Urinary bladder (tissue), 4 donors: Measurements from ENCODE around the gene BBIP1. TPM values are rescaled to one million over a fixed set of nuclear protein-coding genes. Genes with fewer than 3 reads are reported as not detected.

Source experiments
- DNase-seq: peaks from one replicate; pipeline ENCODE4 v3.0.0-alpha.2; 2015; ENCODE audit errors: extremely low spot score
- H3K27ac ChIP-seq: one replicate; pipeline ENCODE4 v1.5.1; 2013; ENCODE audit warnings: low read depth, mild to moderate bottlenecking, moderate library complexity
- H3K36me3 ChIP-seq: one replicate; pipeline ENCODE4 v1.6.1; 2013; ENCODE audit warnings: mild to moderate bottlenecking, moderate library complexity; ENCODE audit not compliant: insufficient read depth
- H3K4me1 ChIP-seq: one replicate; pipeline ENCODE4 v1.6.1; 2013; ENCODE audit warnings: mild to moderate bottlenecking, moderate library complexity; ENCODE audit not compliant: insufficient read depth
- H3K4me3 ChIP-seq: one replicate; pipeline ENCODE4 v1.5.1; 2013; ENCODE audit warnings: low read depth, low read length
- WGBS: extraction: QIAGEN DNeasy Blood & Tissue Kit; methylation state at CpG from one replicate; pipeline ENCODE4 v1.1.7; 2013; 5-methylcytosine and 5-hydroxymethylcytosine counted together
- polyA plus RNA-seq: library from polyadenylated mRNA; stranded (reverse); fragments of 200-250 nt; gene quantifications from one replicate; pipeline ENCODE4 v1.2.3, GENCODE V29; 2013
- total RNA-seq: library from RNA; depleted of rRNA; stranded (reverse); fragments of >200 nt; gene quantifications from one replicate; pipeline ENCODE4 v1.2.3, GENCODE V29; 2014
- donor health status: healthy with polysubstance abuse.
- donor health status: healthy.

BBIP1 gene
- total and polyA plus RNA-seq, 2 donors = 28.7 to 57.9 TPM

- Histone ChIP-seq H3K27ac (peak overlapping the region; percentile 32), H3K36me3 (no peaks in the 10 kb centered on the region), H3K4me3 (no peak overlapping the region), H3K4me1 (no peaks in the 10 kb centered on the region)
- no peak for DNase-seq
- 15% methylated on average over 1 of the region's 1 CpG for WGBS
Measured at GRCh38 chr10:110859973-110860376, 59.0 kb downstream of the BBIP1 start.

- Histone ChIP-seq H3K36me3 (no peaks in the 10 kb centered on the region), H3K4me1 (no peaks in the 10 kb centered on the region), H3K4me3 (no peak overlapping the region), H3K27ac (peak overlapping the region; percentile 68)
- 74% methylated on average over 6 of the region's 6 CpGs for WGBS
- DNase-seq = no peak
Measured at GRCh38 chr10:110859206-110859972, 59.6 kb downstream of the BBIP1 start.

GRCh38 chr10:110858297-110858934, 60.6 kb downstream of the BBIP1 start:
- no peaks in the 10 kb centered on the region for H3K4me1 ChIP-seq
- WGBS = 25% methylated on average over 1 of the region's 1 CpG
- no peak overlapping the region for H3K27ac ChIP-seq
- no peak for DNase-seq
- H3K4me3 ChIP-seq = no peak overlapping the region
- H3K36me3 ChIP-seq = no peaks in the 10 kb centered on the region

GRCh38 chr10:110857265-110858171, 61.5 kb downstream of the BBIP1 start:
- Histone ChIP-seq H3K4me3 (no peak overlapping the region), H3K4me1 (no peaks in the 10 kb centered on the region), H3K27ac (peak overlapping the region; percentile 70), H3K36me3 (no peaks in the 10 kb centered on the region)
- DNase-seq = peak; percentile 70
- WGBS = 29% methylated on average over 12 of the region's 12 CpGs

DNA sequence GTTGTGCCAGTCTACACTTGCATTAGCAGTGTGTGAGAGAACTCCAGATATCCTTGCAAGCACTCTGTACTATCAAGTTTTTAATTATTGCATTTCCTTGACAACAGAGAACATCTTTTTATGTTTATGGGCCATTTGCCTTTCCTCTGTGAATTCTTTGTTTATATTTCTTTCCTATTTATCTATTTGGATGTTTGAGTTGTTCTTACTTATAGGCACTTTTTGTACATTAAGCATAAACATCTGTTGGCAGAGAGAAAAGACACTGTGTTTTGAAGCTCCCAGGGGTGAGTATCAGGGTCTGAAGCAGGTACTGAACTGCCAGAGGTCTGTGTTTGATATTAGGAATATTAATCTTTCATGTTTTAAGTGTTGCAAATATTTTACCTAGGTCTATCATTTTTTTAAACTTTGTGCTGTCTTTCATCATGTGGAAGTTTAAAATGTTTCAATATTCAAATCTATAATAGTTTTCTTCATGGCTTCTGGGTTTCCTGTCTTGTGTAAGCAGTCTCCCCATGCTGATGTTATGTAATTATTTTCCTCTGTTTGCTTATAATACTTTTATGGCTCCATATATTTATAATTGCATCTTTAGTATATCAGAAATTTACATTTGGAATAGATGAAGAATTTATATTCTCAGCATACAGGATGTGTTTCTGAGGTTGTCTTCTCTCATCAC, 64.9 kb downstream of the BBIP1 start:
- Histone ChIP-seq H3K4me3 (no peak overlapping the region), H3K4me1 (no peaks in the 10 kb centered on the region), H3K27ac (no peak overlapping the region), H3K36me3 (no peaks in the 10 kb centered on the region)
- DNase-seq = no peak

GRCh38 chr10:110852947-110853346, 66.0 kb downstream of the BBIP1 start:
- no peak overlapping the region for H3K4me3 ChIP-seq
- H3K4me1 ChIP-seq = no peaks in the 10 kb centered on the region
- no peak for DNase-seq
- no peaks in the 10 kb centered on the region for H3K36me3 ChIP-seq
- no peak overlapping the region for H3K27ac ChIP-seq
- WGBS = 84% methylated on average over 4 of the region's 4 CpGs

- no peak overlapping the region for H3K27ac ChIP-seq
- no peak overlapping the region for H3K4me3 ChIP-seq
- 77% methylated on average over 7 of the region's 7 CpGs for WGBS
- no peaks in the 10 kb centered on the region for H3K36me3 ChIP-seq
- no peaks in the 10 kb centered on the region for H3K4me1 ChIP-seq
- DNase-seq = no peak
Measured at GRCh38 chr10:110852255-110852896, 66.6 kb downstream of the BBIP1 start.

GRCh38 chr10:110851020-110851612, 67.9 kb downstream of the BBIP1 start:
- Histone ChIP-seq H3K36me3 (no peaks in the 10 kb centered on the region), H3K4me1 (no peaks in the 10 kb centered on the region), H3K27ac (no peak overlapping the region), H3K4me3 (no peak overlapping the region)
- DNase-seq = no peak
- WGBS = 75% methylated on average over 8 of the region's 8 CpGs

DNA sequence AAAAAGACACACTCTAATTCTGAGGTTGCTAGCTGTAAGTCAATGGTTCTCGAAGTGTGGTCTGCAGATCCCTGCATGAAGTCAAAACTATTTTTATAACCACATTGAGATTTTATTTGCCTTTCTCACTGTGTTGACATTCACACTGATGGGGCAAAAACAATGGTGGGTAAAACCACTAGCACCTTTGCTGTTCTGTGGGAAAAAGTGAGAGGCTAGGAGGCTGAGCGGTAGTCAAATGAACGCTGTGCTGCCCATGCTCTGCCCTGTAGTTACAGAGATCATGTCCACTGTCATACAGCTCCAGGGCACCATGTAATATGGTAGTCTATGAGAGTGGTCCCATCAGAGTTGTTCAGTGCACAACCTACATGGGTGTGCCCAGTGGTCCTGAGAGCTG, 68.9 kb downstream of the BBIP1 start:
- Histone ChIP-seq H3K36me3 (no peaks in the 10 kb centered on the region), H3K4me1 (no peaks in the 10 kb centered on the region), H3K27ac (no peak overlapping the region), H3K4me3 (no peak overlapping the region)
- 93% methylated on average over 3 of the region's 3 CpGs for WGBS
- DNase-seq = no peak

Other genes starting within 250 kb of the BBIP1 start
- 148 TPM for gene PDCD4, start 47.3 kb downstream of the BBIP1 start, total RNA-seq
- gene PDCD4, start 47.3 kb downstream of the BBIP1 start, polyA plus RNA-seq = 81.0 TPM
- 109 TPM for gene SHOC2, start 424 bp upstream of the BBIP1 start, total RNA-seq
- 25.7 TPM for gene SHOC2, start 424 bp upstream of the BBIP1 start, polyA plus RNA-seq
- 3.6 TPM for gene ADRA2A, start 157.8 kb upstream of the BBIP1 start, total RNA-seq
- 15.0 TPM for gene ADRA2A, start 157.8 kb upstream of the BBIP1 start, polyA plus RNA-seq